SK-N-SH treated with all-trans-retinoic acid at 6 μM for 48 hours (cell line): ENCODE data around the gene NCKAP5.
A peak's percentile ranks its signal among the peaks of the same experiment; 100 is the strongest.

ENCODE experiments used
- ATAC-seq: fragments of 200-7000 bp; cut with Tn5 transposase; 3 replicates; pipeline ENCODE4 v1.9.1; 2020; ENCODE audit warnings: mild to moderate bottlenecking, moderate library complexity
- ARNTL ChIP-seq: fragments of 450-650 bp; formaldehyde crosslinking; IDR thresholded peaks from 2 replicates; pipeline ENCODE4 v1.5.0; 2020; ENCODE audit warnings: low read depth, mild to moderate bottlenecking, moderate library complexity, borderline replicate concordance
- BACH2 ChIP-seq: fragments of 250-450 bp; sonication (Bioruptor Pico); IDR thresholded peaks from 2 replicates; pipeline ENCODE4 v1.9.0; 2021; ENCODE audit warnings: mild to moderate bottlenecking, borderline replicate concordance
- CREB5 ChIP-seq: fragments of 250-450 bp; sonication (Bioruptor Pico); IDR thresholded peaks from 2 replicates; pipeline ENCODE4 v1.5.1; 2020; ENCODE audit warnings: low read depth, mild to moderate bottlenecking, moderate library complexity
- CSRNP3 ChIP-seq: fragments of 250-450 bp; sonication (Bioruptor Pico); IDR thresholded peaks from 2 replicates; pipeline ENCODE4 v1.5.1; 2021; ENCODE audit warnings: mild to moderate bottlenecking, moderate library complexity
- ESRRG ChIP-seq: fragments of 250-450 bp; sonication (Bioruptor Pico); IDR thresholded peaks from 2 replicates; pipeline ENCODE4 v1.6.1; 2021; ENCODE audit warnings: mild to moderate bottlenecking
- ISL1 ChIP-seq: fragments of 250-450 bp; sonication (Bioruptor Pico); IDR thresholded peaks from 2 replicates; pipeline ENCODE4 v2.1.2; 2022; ENCODE audit warnings: mild to moderate bottlenecking, moderate library complexity
- OSR1 ChIP-seq: fragments of 250-450 bp; sonication (Bioruptor Pico); IDR thresholded peaks from 2 replicates; pipeline ENCODE4 v1.8.0; 2022; ENCODE audit warnings: moderate library complexity, mild to moderate bottlenecking, inconsistent platforms
- POU6F1 ChIP-seq: fragments of 250-450 bp; sonication (Bioruptor Pico); IDR thresholded peaks from 2 replicates; pipeline ENCODE4 v1.8.0; 2021; ENCODE audit warnings: low read depth, mild to moderate bottlenecking, moderate library complexity, borderline replicate concordance
- PPARA ChIP-seq: fragments of 250-450 bp; sonication (Bioruptor Pico); IDR thresholded peaks from 2 replicates; pipeline ENCODE4 v1.5.0; 2020; ENCODE audit warnings: mild to moderate bottlenecking, borderline replicate concordance
- RARB ChIP-seq: fragments of 250-450 bp; sonication (Bioruptor Pico); IDR thresholded peaks from 2 replicates; pipeline ENCODE4 v1.8.0; 2021; ENCODE audit warnings: mild to moderate bottlenecking, moderate library complexity
- SNAI2 ChIP-seq: fragments of 250-450 bp; sonication (Bioruptor Pico); IDR thresholded peaks from 2 replicates; pipeline ENCODE4 v1.5.0; 2020; ENCODE audit warnings: mild to moderate bottlenecking, moderate library complexity
- TOX ChIP-seq: fragments of 250-450 bp; sonication (Bioruptor Pico); IDR thresholded peaks from 2 replicates; pipeline ENCODE4 v1.8.0; 2021; ENCODE audit warnings: mild to moderate bottlenecking, moderate library complexity, borderline replicate concordance
- TSHZ2 ChIP-seq: fragments of 250-450 bp; sonication (Bioruptor Pico); IDR thresholded peaks from 2 replicates; pipeline ENCODE4 v1.5.0; 2020; ENCODE audit warnings: mild to moderate bottlenecking, moderate library complexity
- ZFP3 ChIP-seq: fragments of 250-450 bp; sonication (Bioruptor Pico); IDR thresholded peaks from 2 replicates; pipeline ENCODE4 v1.5.0; 2020; ENCODE audit warnings: mild to moderate bottlenecking, moderate library complexity
- ZNF70 ChIP-seq: fragments of 450-650 bp; formaldehyde crosslinking; IDR thresholded peaks from 2 replicates; pipeline ENCODE4 v1.5.0; 2020; ENCODE audit warnings: mild to moderate bottlenecking, moderate library complexity
- ZNF8 ChIP-seq: fragments of 450-650 bp; formaldehyde crosslinking; IDR thresholded peaks from 2 replicates; pipeline ENCODE4 v1.5.0; 2020; ENCODE audit warnings: mild to moderate bottlenecking, moderate library complexity

NCKAP5 gene

GRCh38 chr2:133296401-133296800 is 271.9 kb downstream of the NCKAP5 start (continued):
- TF ChIP-seq TSHZ2 (CRISPR knock-in tag) = no peak
- TF ChIP-seq, all 23 proteins: peak for 0

- TF ChIP-seq TOX = no peak
- ATAC-seq = no peak
These were observed 274.5 kb downstream of the NCKAP5 start for GRCh38 chr2:133293544-133294353.

GRCh38 chr2:133292259-133292658 is 276.0 kb downstream of the NCKAP5 start:
- no peak for ATAC-seq
- TF ChIP-seq ISL1 (CRISPR knock-in tag) = 0 out of 2 replicates have a peak, but pooled peaks have one; percentile 30
- TF ChIP-seq CSRNP3 (CRISPR knock-in tag) = no peak

- no peak for ATAC-seq
- TF ChIP-seq ESRRG (CRISPR knock-in tag) (no peak), RARB (CRISPR knock-in tag) (no peak), SNAI2 (CRISPR knock-in tag) (no peak), ZNF8 (CRISPR knock-in tag) (no peak), ISL1 (CRISPR knock-in tag) (no peak), BACH2 (CRISPR knock-in tag) (no peak), PPARA (CRISPR knock-in tag) (no peak), TSHZ2 (CRISPR knock-in tag) (no peak), ARNTL (no peak), CREB5 (CRISPR knock-in tag) (no peak)
These were observed 280.6 kb downstream of the NCKAP5 start for GRCh38 chr2:133287709-133288108.

- no peak for ATAC-seq
- no peak for TF ChIP-seq ZFP3 (CRISPR knock-in tag)
- no peak for TF ChIP-seq ZNF70
- no peak for TF ChIP-seq POU6F1 (CRISPR knock-in tag)
- TF ChIP-seq OSR1 (CRISPR knock-in tag) = no peak
- TF ChIP-seq ARNTL = no peak
These were observed 281.8 kb downstream of the NCKAP5 start for GRCh38 chr2:133286326-133286922.
